Endothelial cell of umbilical vein (primary cell): ENCODE data around the gene SUPT5H. TPM values are rescaled to one million over a fixed set of nuclear protein-coding genes. Genes with fewer than 3 reads are reported as not detected.

Experiments used
- BruUV-seq: library from RNA; stranded (reverse); fragments of 400-500 nt; replicated peaks from 2 replicates; lab custom pipeline; 2021; lab: Mats Ljungman, UMichigan
- CTCF ChIA-PET: fragments of 300-600, 350-600 bp; sonication (Branson Sonifier 250); formaldehyde crosslinking; loops from one replicate; lab custom pipeline; 2021; ENCODE audit warnings: antibody characterized with exemption, inconsistent platforms; lab: Charles Lee
- POLR2A ChIA-PET: fragments of 300-600, 350-600 bp; sonication (Branson Sonifier 250); formaldehyde crosslinking; loops from one replicate; lab custom pipeline; 2021; ENCODE audit warnings: antibody characterized with exemption, inconsistent platforms; lab: Charles Lee
- DNase-seq: peaks from one replicate; pipeline ENCODE4 v3.0.0-alpha.2; 2011; ENCODE audit warnings: low read depth, low spot score
- FAIRE-seq: peaks from 2 replicates; lab custom pipeline; 2011; peaks lifted over from hg19 to GRCh38; lab: Jason Lieb, UNC
- H2AFZ ChIP-seq: 2 replicates; pipeline ENCODE4 v1.6.0; 2012; ENCODE audit warnings: low read depth, low read length, control low read depth, inconsistent platforms
- H3K27ac ChIP-seq: 2 replicates; pipeline ENCODE4 v1.5.1; 2011; ENCODE audit warnings: low read depth, mild to moderate bottlenecking, control low read depth, low read length, moderate library complexity; ENCODE audit not compliant: insufficient read depth
- H3K27me3 ChIP-seq, 2 experiments: 2 replicates each; pipeline versions ENCODE4 v1.6.0 to v1.6.1; 2011; ENCODE audit warnings: low read length in 2 of 2, mixed read lengths in 1 of 2; ENCODE audit not compliant: control insufficient read depth in 2 of 2, insufficient read depth in 2 of 2
- H3K36me3 ChIP-seq, 2 experiments: 2 replicates in 1 of 2; 3 replicates in 1 of 2; pipeline ENCODE4 v1.5.1; 2011; ENCODE audit warnings: low read length in 2 of 2, mild to moderate bottlenecking in 1 of 2, moderate library complexity in 1 of 2; ENCODE audit not compliant: control insufficient read depth in 2 of 2, insufficient read depth in 2 of 2; ENCODE audit errors: extremely low read depth in 1 of 2
- H3K4me1 ChIP-seq: 3 replicates; pipeline ENCODE4 v1.5.1; 2011; ENCODE audit warnings: mild to moderate bottlenecking, low read length; ENCODE audit not compliant: control insufficient read depth, insufficient read depth; ENCODE audit errors: extremely low read depth
- H3K4me2 ChIP-seq: 2 replicates; pipeline ENCODE4 v1.6.1; 2011; ENCODE audit warnings: low read length, control low read depth, mixed read lengths; ENCODE audit not compliant: insufficient read depth
- H3K4me3 ChIP-seq, 3 experiments: fragments of 200-600 bp in 1 of 3; sonication (generic), shearing (Covaris generic) in 1 of 3; replicated peaks in 1 of 3; 2 replicates each; pipeline ENCODE4 v1.5.1; 2011 to 2016; ENCODE audit warnings: control low read depth in 3 of 3, low read length in 3 of 3, mild to moderate bottlenecking in 2 of 3, inconsistent platforms in 1 of 3, low read depth in 1 of 3, moderate library complexity in 1 of 3; ENCODE audit not compliant: insufficient read depth in 1 of 3
- H3K79me2 ChIP-seq: 2 replicates; pipeline ENCODE4 v1.6.0; 2012; ENCODE audit warnings: low read length, inconsistent platforms; ENCODE audit not compliant: control insufficient read depth, insufficient read depth
- H3K9ac ChIP-seq: replicated peaks from 2 replicates; pipeline ENCODE3; 2011; ENCODE audit warnings: low read length, control low read depth; ENCODE audit not compliant: insufficient read depth; ENCODE audit errors: extremely low read depth
- H3K9me1 ChIP-seq: replicated peaks from 3 replicates; pipeline ENCODE4 v1.6.0; 2011; ENCODE audit warnings: mild to moderate bottlenecking, low read length; ENCODE audit not compliant: control insufficient read depth, insufficient read depth; ENCODE audit errors: extremely low read depth
- H3K9me3 ChIP-seq: replicated peaks from 2 replicates; pipeline ENCODE4 v1.5.1; 2012; ENCODE audit warnings: low read length, inconsistent platforms; ENCODE audit not compliant: control insufficient read depth, insufficient read depth
- H4K20me1 ChIP-seq: replicated peaks from 2 replicates; pipeline ENCODE3; 2011; ENCODE audit warnings: mild to moderate bottlenecking, low read length; ENCODE audit not compliant: control insufficient read depth, insufficient read depth; ENCODE audit errors: extremely low read depth
- CTCF ChIP-seq, 2 donors: IDR thresholded peaks; 1 replicate in 1 of 2; 2 replicates in 1 of 2; pipeline ENCODE4 v1.5.1; 2011; ENCODE audit warnings: low read length in 2 of 2, mild to moderate bottlenecking in 2 of 2, moderate library complexity in 2 of 2, control low read depth in 1 of 2, inconsistent platforms in 1 of 2, low read depth in 1 of 2; ENCODE audit not compliant: insufficient read depth in 1 of 2; ENCODE audit errors: extremely low read depth in 1 of 2
- EZH2 ChIP-seq: IDR thresholded peaks from 2 replicates; pipeline ENCODE4 v1.6.1; 2012; ENCODE audit warnings: borderline replicate concordance, low read depth, mild to moderate bottlenecking, moderate library complexity, low read length, inconsistent platforms; ENCODE audit not compliant: severe bottlenecking
- FOS ChIP-seq: IDR thresholded peaks from 2 replicates; pipeline ENCODE4 v1.6.1; 2011; ENCODE audit warnings: mild to moderate bottlenecking, low read length, moderate library complexity, borderline replicate concordance; ENCODE audit not compliant: insufficient read depth
- JUN ChIP-seq: IDR thresholded peaks from 2 replicates; pipeline ENCODE4 v1.6.1; 2011; ENCODE audit warnings: borderline replicate concordance, low read depth; ENCODE audit not compliant: insufficient read length, insufficient read depth
- MAX ChIP-seq: IDR thresholded peaks from 2 replicates; pipeline ENCODE4 v1.6.1; 2011; ENCODE audit not compliant: insufficient read depth, insufficient read length
- MYC ChIP-seq: IDR thresholded peaks from one replicate; pipeline ENCODE4 v1.6.1; 2011; ENCODE audit warnings: mild to moderate bottlenecking, low read depth, low read length
- POLR2A ChIP-seq: IDR thresholded peaks from 2 replicates; pipeline ENCODE4 v1.6.1; 2012; ENCODE audit warnings: low read depth, mild to moderate bottlenecking, control low read depth, low read length
- POLR2AphosphoS5 ChIP-seq: IDR thresholded peaks from 2 replicates; pipeline ENCODE4 v1.6.1; 2012; ENCODE audit warnings: low read depth, mild to moderate bottlenecking, control low read depth, low read length, moderate library complexity; ENCODE audit not compliant: insufficient read depth
- dilution Hi-C: fragments of 300-500 bp; cut with MboI; formaldehyde crosslinking; loops from one replicate; pipeline ENCODE4 v1.15.0; 2019; ENCODE audit warnings: low sequenced_read_pairs; ENCODE audit not compliant: extremely low pct_ligation_motif_present
- intact Hi-C: fragments of 100-400 bp; cut with micrococcal nuclease; formaldehyde crosslinking; loops from one replicate; pipeline ENCODE4 v1.10.0; 2022
- polyA plus RNA-seq, 4 experiments: library from polyadenylated mRNA; depleted of rRNA in 3 of 4; stranded (reverse) in 3 of 4; unstranded in 1 of 4; fragments of >200 nt; gene quantifications; 2 replicates each; pipeline versions ENCODE4 v1.2.1 to v1.2.3, GENCODE V29; 2011 to 2012; ENCODE audit warnings: missing spikeins in 1 of 4
- total RNA-seq: library from RNA; stranded (reverse); gene quantifications from 2 replicates; pipeline ENCODE4 v1.2.3, GENCODE V29; 2021

Gene SUPT5H
- total and polyA plus RNA-seq, 2 donors (not counting 3 experiments of a cell fraction or from before 2014, with no cell fraction given), result 87.6 to 120 TPM

DNA sequence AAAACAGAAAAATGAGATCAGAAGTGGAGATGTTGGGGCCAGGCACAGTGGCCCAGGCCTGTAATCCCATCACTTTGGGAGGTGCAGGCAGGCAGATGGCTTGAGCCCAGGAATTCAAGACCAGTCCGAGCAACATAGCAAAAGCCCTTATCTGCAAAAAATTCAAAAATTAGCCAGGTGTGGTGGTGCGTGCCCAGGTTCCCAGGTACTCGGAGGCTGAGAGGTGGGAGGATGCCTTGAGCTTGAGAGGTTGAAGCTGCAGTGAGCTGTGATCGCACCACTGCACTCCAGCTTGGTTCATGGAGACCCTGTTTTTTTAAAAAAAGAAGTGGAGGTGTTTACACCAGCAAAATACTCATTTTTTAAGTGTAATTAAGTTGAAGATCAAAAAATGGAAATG lies 45.3 kb upstream of the SUPT5H start:
- no peak overlapping the region for H3K4me2 ChIP-seq
- no peaks in the 10 kb centered on the region for H3K27me3 ChIP-seq
- no peak overlapping the region for H3K9ac ChIP-seq
- ChIA-PET CTCF (interaction anchor here (2.9 kb wide), 1 partner anchor 12 kb away, joined by 22 read pairs; the partner anchor contains the start of gene PLEKHG2), POLR2A (interaction anchor here (0.8 to 1.4 kb wide), 2 partner anchors 9 to 11 kb away, joined by 3 read pairs; partner anchors contain the start of genes MED29 and PAF1)
- no peak for TF ChIP-seq MYC
- no peak for TF ChIP-seq FOS
- no peaks in the 10 kb centered on the region for H3K9me1 ChIP-seq
- no peaks in the 10 kb centered on the region for H4K20me1 ChIP-seq
- dilution Hi-C loops (no loop called here), intact Hi-C loops (no loop called here)
- no peak for DNase-seq
- peaks cover 0 to 6% of the 10 kb centered on the region in 2 experiments for H3K36me3 ChIP-seq
- FAIRE-seq, result no peak
- no peak overlapping the region for H3K4me3 ChIP-seq
- no TSS peak for BruUV-seq
- H3K4me1 ChIP-seq, result peaks cover 20% of the 10 kb centered on the region
- H2AFZ ChIP-seq, result no peak overlapping the region
- no peaks in the 10 kb centered on the region for H3K79me2 ChIP-seq
- H3K27ac ChIP-seq, result no peak overlapping the region
- H3K9me3 ChIP-seq, result no peaks in the 10 kb centered on the region

GRCh38 chr19:39401070-39401548 lies 44.3 kb upstream of the SUPT5H start:
- FAIRE-seq (no peak), DNase-seq (no peak)
- no peaks in the 10 kb centered on the region for H4K20me1 ChIP-seq
- H3K4me2 ChIP-seq, result no peak overlapping the region
- no peak overlapping the region for H3K27ac ChIP-seq
- H3K9me1 ChIP-seq, result no peaks in the 10 kb centered on the region
- peaks cover 0 to 4% of the 10 kb centered on the region in 2 experiments for H3K36me3 ChIP-seq
- dilution Hi-C loops, result no loop called here
- no peaks in the 10 kb centered on the region for H3K9me3 ChIP-seq
- H3K9ac ChIP-seq, result no peak overlapping the region
- ChIA-PET CTCF (interaction anchor here (2.9 kb wide), 1 partner anchor 11 kb away, joined by 22 read pairs; the partner anchor contains the start of gene PLEKHG2), POLR2A (interaction anchor here (1.4 kb wide), 1 partner anchor 10 kb away, joined by 3 read pairs; no protein-coding TSS in a partner anchor)
- H3K4me3 ChIP-seq, result no peak overlapping the region
- H3K79me2 ChIP-seq, result no peaks in the 10 kb centered on the region
- no peak overlapping the region for H2AFZ ChIP-seq
- H3K4me1 ChIP-seq, result peaks cover 23% of the 10 kb centered on the region
- TF ChIP-seq EZH2 (no peak), FOS (no peak), POLR2A (no peak), JUN (no peak), MAX (no peak), POLR2AphosphoS5 (no peak), CTCF (IDR thresholded peaks at IDR 0.05; ENCODE audit: extremely low read depth in 1 of 2, insufficient read depth in 1 of 2, low read depth in 1 of 2, low read length in 2 of 2) (no peak)
- H3K27me3 ChIP-seq, result no peaks in the 10 kb centered on the region
- BruUV-seq, result no TSS peak
- intact Hi-C loops, result no loop called here
